Umbilical cord (tissue), 2 donors: ENCODE results near the gene CAPN13. TPM values are rescaled to one million over a fixed set of nuclear protein-coding genes. Genes with fewer than 3 reads are reported as not detected.

ENCODE experiments used
- DNase-seq: peaks from one replicate; pipeline ENCODE4 v3.0.0-alpha.2; 2015; ENCODE audit warnings: low spot score
- total RNA-seq: library from RNA; depleted of rRNA; stranded (reverse); fragments of >200 nt; gene quantifications from one replicate; pipeline ENCODE4 v1.2.3, GENCODE V29; 2014; ENCODE audit warnings: low replicate concordance; ENCODE audit not compliant: insufficient read depth

Gene CAPN13, protein sequence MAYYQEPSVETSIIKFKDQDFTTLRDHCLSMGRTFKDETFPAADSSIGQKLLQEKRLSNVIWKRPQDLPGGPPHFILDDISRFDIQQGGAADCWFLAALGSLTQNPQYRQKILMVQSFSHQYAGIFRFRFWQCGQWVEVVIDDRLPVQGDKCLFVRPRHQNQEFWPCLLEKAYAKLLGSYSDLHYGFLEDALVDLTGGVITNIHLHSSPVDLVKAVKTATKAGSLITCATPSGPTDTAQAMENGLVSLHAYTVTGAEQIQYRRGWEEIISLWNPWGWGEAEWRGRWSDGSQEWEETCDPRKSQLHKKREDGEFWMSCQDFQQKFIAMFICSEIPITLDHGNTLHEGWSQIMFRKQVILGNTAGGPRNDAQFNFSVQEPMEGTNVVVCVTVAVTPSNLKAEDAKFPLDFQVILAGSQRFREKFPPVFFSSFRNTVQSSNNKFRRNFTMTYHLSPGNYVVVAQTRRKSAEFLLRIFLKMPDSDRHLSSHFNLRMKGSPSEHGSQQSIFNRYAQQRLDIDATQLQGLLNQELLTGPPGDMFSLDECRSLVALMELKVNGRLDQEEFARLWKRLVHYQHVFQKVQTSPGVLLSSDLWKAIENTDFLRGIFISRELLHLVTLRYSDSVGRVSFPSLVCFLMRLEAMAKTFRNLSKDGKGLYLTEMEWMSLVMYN
- total RNA-seq: not detected

DNA sequence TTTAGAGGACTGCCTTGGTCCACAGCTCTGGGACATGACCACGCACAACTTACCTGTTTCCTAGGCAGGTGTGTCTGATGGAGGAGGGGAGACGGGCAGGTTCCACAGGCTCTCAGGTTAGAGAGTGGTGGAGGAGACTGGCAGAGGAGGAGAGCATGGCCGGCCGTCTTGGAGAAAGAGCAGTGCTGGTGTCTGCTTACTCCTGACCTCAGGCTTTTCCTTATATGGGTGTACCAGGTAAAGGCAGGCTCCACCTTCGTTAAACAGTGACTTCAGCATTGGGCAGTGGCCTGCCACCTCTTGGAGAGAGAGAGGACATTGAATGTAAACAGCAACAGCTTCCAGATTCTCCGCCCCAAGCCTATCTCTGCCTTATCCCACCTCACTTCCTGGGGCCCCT lies at the start of gene CAPN13:
Gene CAPN13, minus strand, starts transcription at position 198 of the 400 bp plus-strand sequence. CDS start 20,121 bp downstream, outside the sequence.
- no peak for DNase-seq

DNA sequence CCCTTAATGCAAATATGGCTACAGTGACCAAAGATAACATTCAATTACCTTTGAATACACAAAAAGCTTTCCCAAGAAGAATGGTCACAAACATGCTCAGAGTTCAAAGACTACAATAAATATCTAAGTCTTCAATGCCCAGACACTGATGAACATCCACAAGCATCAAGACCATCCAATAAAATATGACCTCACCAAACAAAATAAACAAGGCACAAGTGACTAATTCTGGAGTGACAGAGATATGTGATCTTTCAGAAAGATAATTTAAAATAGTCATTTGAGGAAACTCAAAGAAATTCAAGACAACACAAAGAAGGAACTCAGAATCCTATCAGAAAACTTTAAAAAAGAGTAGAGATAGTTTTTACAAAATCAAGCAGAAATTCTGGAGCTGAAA lies 40.6 kb upstream of the CAPN13 start:
- no peak for DNase-seq

DNA sequence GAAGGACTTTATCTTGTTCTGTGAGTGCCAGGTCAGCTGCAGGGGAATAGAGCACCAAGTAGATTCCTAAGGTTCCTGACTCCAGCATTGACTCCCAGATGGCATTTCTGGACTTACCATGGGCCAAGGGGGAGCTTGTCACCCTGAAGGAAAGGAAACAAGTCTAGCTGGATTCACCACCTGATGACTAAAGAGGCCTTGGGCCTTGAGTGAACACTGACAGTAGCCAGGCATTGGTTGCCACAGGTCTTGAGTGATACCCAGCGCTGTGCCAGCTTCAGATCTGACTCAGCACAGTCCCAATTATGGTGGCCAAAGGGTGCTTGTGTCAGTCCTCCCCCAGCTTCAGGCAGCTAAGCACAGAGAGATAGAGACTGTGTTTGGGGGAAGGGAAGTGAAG lies 40.1 kb upstream of the CAPN13 start:
- DNase-seq: no peak

GRCh38 chr2:30828586-30828985 lies 21.3 kb upstream of the CAPN13 start:
- DNase-seq: no peak

- DNase-seq: no peak
These were observed 19.7 kb upstream of the CAPN13 start for GRCh38 chr2:30826916-30827315.

GRCh38 chr2:30826481-30826880 lies 19.2 kb upstream of the CAPN13 start:
- peak; percentile 24 for DNase-seq

- DNase-seq: no peak
These were observed 16.2 kb upstream of the CAPN13 start for GRCh38 chr2:30823452-30823851.

DNA sequence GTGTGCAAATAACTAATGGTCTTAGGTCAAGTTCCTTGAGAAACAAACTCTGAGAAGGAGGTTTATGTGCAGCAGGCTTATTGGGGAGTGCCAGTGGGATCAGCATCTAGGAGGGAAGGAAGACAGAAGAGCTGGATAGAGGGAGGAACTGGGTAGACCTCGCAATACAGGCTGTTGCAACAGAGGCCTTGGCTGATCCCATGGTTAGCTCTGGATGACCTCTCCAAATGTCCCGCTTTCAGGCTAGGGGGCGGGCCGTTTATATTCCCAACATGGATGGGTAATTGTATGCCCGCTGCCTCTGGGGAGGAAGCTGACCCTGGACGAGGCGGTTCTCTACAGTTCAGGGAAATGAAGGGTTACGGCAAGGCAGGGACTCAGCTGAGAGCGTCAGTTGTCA lies 14.7 kb upstream of the CAPN13 start:
- no peak for DNase-seq

- DNase-seq: no peak
These were observed 13.3 kb upstream of the CAPN13 start for GRCh38 chr2:30820381-30821055.

DNA sequence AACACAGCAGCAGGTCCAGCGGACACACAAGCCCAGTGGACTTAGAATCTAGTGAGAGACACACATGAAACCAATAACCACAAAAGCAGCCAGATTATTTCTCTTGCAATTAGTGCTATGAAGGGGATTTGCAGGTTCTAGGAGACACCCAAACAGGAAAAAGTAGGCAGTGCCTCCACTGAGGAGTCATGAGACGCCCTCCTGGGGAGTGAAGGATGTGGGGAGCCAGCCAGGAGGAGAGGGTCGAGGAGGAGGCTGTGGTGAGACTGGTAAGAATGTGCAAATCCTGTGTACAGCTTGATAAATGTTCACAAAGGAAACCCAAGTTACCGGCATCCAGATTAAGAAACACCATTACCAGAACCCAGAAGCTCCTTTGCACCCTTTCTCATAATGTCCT lies 2.7 kb upstream of the CAPN13 start:
- DNase-seq: no peak

DNA sequence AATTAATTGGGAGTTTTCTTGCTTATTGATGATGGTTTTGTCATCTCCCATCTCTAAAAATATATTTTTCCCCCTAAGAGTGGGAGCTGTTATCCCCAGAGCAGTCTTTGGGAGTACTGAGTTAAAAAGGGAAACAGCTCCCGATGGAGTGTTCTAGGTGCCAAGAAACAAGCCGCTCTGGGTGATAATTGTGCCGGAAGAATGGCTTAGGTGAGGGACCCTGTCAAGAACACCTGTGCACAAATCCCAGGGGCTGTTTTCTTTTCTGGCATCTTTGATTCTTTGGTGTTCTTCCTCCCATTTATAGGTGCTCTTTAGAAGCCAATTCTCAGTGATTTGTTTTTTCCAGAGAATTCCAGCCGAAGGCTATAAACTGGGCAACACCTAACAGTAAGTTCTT lies 1.4 kb upstream of the CAPN13 start:
- DNase-seq: no peak

- DNase-seq: no peak
These were observed 4.0 kb downstream of the CAPN13 start for GRCh38 chr2:30803281-30803680.

GRCh38 chr2:30802611-30803010 lies 4.6 kb downstream of the CAPN13 start:
- no peak for DNase-seq

GRCh38 chr2:30801821-30802455 lies 5.3 kb downstream of the CAPN13 start:
- no peak for DNase-seq

DNA sequence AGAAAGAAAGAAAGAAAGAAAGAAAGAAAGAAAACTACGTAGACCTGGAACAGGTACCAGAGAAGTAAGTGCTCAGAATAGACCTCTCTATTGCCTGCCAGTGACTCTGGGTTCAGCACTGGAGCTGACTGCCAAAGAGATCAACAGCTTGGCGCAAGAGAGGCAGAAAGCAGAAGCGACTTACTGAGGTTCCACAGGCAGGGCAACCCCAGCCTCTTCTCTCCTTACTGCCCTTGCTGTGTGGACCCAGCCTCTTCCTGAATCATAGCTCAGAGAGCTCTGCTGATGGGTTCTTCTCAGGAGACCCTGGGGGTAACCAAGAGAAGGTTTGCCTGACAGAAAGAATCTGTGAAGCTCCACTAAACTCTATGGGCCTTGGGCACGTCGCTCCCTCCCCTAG lies 7.1 kb downstream of the CAPN13 start:
- DNase-seq: no peak

DNA sequence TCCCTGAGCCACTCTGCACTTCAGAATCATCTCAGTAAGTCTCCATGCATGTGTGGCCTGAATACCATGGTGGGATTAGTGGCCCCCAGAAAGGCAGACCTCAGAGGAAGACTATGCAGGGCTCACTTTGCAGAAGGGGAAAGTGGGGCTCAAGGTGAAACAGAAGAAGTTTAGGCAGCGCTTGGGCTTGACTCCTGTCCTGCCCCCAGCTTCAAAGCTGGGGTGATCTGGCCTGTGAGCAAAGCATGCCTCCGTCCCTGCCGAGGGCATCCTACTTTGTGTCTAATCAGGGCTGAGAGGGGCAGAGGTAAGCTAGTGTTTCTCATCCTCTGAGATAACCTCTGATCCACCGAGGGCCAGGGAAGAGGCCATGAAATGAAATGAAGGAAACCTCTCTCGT lies 7.9 kb downstream of the CAPN13 start:
- no peak for DNase-seq

- no peak for DNase-seq
These were observed 8.7 kb downstream of the CAPN13 start for GRCh38 chr2:30798536-30798991.

DNA sequence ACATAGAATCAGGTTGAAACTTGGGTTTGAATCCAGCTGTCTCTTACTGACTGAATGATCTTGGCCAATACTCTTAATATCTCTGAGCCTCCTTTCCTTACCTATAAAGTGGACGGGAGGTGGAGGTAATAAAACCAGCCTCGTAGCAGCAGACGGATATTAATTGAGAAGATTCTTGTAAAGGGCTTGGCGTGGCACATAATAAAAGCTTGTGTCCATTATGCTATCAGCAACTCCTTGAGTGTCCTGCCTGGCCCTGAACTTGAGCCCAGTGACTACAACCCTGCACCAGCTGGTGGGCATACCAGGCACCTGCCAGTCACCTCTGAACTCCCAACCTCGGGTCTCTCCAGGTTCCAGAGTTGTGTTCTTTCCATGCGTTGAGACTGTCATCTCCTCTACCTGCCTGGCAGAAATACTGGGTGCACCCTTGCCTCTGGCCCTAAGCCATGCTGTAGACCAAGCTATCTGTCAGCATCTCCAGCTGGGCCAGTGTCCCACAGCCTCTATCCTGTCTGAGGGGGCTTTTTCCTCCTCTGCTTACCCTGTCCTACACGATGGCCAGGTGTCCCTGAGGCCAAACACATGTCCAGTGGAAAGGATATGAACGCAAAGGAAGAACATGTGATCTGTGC lies 9.7 kb downstream of the CAPN13 start:
- no peak for DNase-seq

GRCh38 chr2:30796699-30797098 lies 10.5 kb downstream of the CAPN13 start:
- peak; percentile 82 for DNase-seq

- DNase-seq: no peak
These were observed 14.7 kb downstream of the CAPN13 start for GRCh38 chr2:30792521-30792920.

DNA sequence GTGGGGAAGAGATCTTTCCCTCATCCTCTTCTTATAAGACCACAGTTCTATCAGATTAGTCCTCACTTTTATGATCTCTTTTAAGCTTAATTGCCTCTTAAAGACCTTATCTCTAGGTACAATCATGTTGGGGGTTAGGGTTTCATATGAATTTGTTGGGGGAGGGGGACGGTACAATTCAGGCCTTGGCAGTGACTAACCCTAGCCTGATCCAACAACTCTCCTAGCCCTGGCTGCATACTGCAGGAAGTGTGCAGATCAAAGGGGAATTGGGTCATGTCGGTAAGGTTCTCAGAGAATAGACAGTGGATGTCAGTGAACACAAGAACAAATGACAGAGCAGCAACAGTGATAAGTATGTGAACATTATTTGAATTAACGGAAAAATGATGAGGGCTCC lies 16.4 kb downstream of the CAPN13 start:
- DNase-seq: no peak
